Breast epithelium (tissue), 4 donors: ENCODE data around the gene PCAT7. TPM values are rescaled to one million over a fixed set of nuclear protein-coding genes. Genes with fewer than 3 reads are reported as not detected.

Source experiments
- DNase-seq, 2 donors: peaks; one replicate each; pipeline ENCODE4 v3.0.0-alpha.2; 2019; ENCODE audit warnings: low spot score in 2 of 2
- H3K27ac ChIP-seq, 2 donors: fragments of 200-600 bp; sonication (generic) in 1 of 2; one replicate each; pipeline ENCODE4 v1.5.1; 2016 to 2019; ENCODE audit warnings: mild to moderate bottlenecking in 1 of 2
- H3K27me3 ChIP-seq, 2 donors: fragments of 200-600 bp; sonication (generic) in 1 of 2; one replicate each; pipeline versions ENCODE4 v1.5.1 to v1.6.0; 2017 to 2019; ENCODE audit warnings: control low read depth in 1 of 2, mild to moderate bottlenecking in 1 of 2
- H3K36me3 ChIP-seq: fragments of 200-600 bp; one replicate; pipeline ENCODE4 v1.5.1; 2019
- H3K4me1 ChIP-seq, 2 donors: fragments of 200-600 bp; sonication (generic); one replicate each; pipeline ENCODE4 v1.5.1; 2016 to 2019; ENCODE audit warnings: control low read depth in 1 of 2
- H3K4me3 ChIP-seq, 3 donors: fragments of 200-600 bp; sonication (generic); 1 replicate in 2 of 3; 2 replicates in 1 of 3; pipeline ENCODE4 v1.5.1; 2016 to 2019; ENCODE audit warnings: mild to moderate bottlenecking in 3 of 3, moderate library complexity in 2 of 3
- H3K9me3 ChIP-seq, 2 donors: fragments of 200-600 bp; sonication (generic) in 1 of 2; one replicate each; pipeline ENCODE4 v1.5.1; 2016 to 2019; ENCODE audit warnings: control low read depth in 1 of 2
- POLR2A ChIP-seq: fragments of 450-650 bp; IDR thresholded peaks from one replicate; pipeline ENCODE4 v1.6.1; 2016; ENCODE audit warnings: antibody characterized with exemption, mild to moderate bottlenecking, moderate library complexity
- POLR2AphosphoS5 ChIP-seq, 3 donors: sonication (generic); formaldehyde crosslinking; IDR thresholded peaks; one replicate each; pipeline ENCODE4 v1.6.1; 2017; ENCODE audit warnings: antibody characterized with exemption in 3 of 3
- intact Hi-C: fragments of 100-400 bp; cut with DNase I; formaldehyde crosslinking; loops from one replicate; pipeline ENCODE4 v1.15.1; 2023; ENCODE audit warnings: low total_unique reads
- total RNA-seq, 3 donors: library from RNA; depleted of rRNA; stranded (reverse); fragments of >200 nt; gene quantifications; one replicate each; pipeline ENCODE4 v1.1.0, GENCODE V29; 2016
- TF ChIP-seq, protein P1 (sequence below), 3 donors: fragments of 450-650 bp; IDR thresholded peaks; one replicate each; pipeline ENCODE4 v1.5.1; 2016 to 2017; ENCODE audit warnings: antibody characterized with exemption in 3 of 3, mild to moderate bottlenecking in 3 of 3, moderate library complexity in 3 of 3

Gene PCAT7
- total RNA-seq, 3 donors from 2014 or later = under 0.01 TPM; not detected in 2

DNA sequence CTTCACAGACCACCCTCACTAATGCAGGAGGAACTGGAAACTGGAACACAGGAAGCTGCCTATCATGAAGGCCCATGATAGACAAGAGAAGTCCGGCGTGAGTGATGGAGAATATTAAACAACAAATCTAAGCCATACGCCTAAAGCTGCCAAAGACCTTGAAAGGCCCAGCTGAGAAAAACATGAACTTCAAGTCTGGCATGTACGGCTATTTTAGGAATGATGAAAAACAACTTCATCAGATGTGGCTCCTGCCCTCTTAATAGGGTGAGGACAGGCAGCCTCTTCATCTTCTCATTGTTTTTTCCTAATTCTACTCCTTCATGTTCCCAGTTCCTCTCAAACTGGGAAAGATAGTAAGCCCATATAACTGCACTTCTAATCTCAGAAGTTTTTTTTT is 64.1 kb downstream of the PCAT7 start:
- TF ChIP-seq POLR2A (no peak), POLR2AphosphoS5 (IDR thresholded peaks at IDR 0.05) (no peak)
- TF ChIP-seq, protein P1, sequence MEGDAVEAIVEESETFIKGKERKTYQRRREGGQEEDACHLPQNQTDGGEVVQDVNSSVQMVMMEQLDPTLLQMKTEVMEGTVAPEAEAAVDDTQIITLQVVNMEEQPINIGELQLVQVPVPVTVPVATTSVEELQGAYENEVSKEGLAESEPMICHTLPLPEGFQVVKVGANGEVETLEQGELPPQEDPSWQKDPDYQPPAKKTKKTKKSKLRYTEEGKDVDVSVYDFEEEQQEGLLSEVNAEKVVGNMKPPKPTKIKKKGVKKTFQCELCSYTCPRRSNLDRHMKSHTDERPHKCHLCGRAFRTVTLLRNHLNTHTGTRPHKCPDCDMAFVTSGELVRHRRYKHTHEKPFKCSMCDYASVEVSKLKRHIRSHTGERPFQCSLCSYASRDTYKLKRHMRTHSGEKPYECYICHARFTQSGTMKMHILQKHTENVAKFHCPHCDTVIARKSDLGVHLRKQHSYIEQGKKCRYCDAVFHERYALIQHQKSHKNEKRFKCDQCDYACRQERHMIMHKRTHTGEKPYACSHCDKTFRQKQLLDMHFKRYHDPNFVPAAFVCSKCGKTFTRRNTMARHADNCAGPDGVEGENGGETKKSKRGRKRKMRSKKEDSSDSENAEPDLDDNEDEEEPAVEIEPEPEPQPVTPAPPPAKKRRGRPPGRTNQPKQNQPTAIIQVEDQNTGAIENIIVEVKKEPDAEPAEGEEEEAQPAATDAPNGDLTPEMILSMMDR (IDR thresholded peaks at IDR 0.05) = no peak
- H3K4me3 ChIP-seq = no peak overlapping the region
- no peak overlapping the region for H3K27ac ChIP-seq
- no peaks in the 10 kb centered on the region for H3K9me3 ChIP-seq
- DNase-seq = no peak
- intact Hi-C loops = no loop called here
- no peaks in the 10 kb centered on the region for H3K36me3 ChIP-seq
- no peaks in the 10 kb centered on the region for H3K27me3 ChIP-seq
- no peaks in the 10 kb centered on the region for H3K4me1 ChIP-seq

Other genes starting within 250 kb of the PCAT7 start
- not detected for gene NUTM2F, start 226.4 kb upstream of the PCAT7 start, total RNA-seq
- not detected for gene FBP2, start 38.7 kb downstream of the PCAT7 start, total RNA-seq
- gene FBP1, start 84.4 kb downstream of the PCAT7 start, total RNA-seq = 10 to 100 TPM in 2 of 3 donors, 1 to 10 TPM in 1; 7.4 to 41.1 (median 33.4) TPM
- gene AOPEP, start 171.6 kb downstream of the PCAT7 start, total RNA-seq = 10 to 100 TPM; 15.5 to 94.1 (median 87.5) TPM